Occipital lobe (tissue), 2 donors: ENCODE measurements around the gene HCFC2. TPM values are rescaled to one million over a fixed set of nuclear protein-coding genes. Genes with fewer than 3 reads are reported as not detected.
"Not testable (repeated sequence)": the region's sequence is repeated elsewhere in the genome, so short reads cannot be mapped to it uniquely, and the experiment has no call there.

Source experiments
- DNase-seq: peaks from one replicate; lab custom pipeline; 2025; lab: John Stamatoyannopoulos, UW
- total RNA-seq: library from RNA; depleted of rRNA; stranded (reverse); fragments of >200 nt; gene quantifications from one replicate; pipeline ENCODE4 v1.2.3, GENCODE V29; 2014

HCFC2 gene
- 84.4 TPM for total RNA-seq

DNA sequence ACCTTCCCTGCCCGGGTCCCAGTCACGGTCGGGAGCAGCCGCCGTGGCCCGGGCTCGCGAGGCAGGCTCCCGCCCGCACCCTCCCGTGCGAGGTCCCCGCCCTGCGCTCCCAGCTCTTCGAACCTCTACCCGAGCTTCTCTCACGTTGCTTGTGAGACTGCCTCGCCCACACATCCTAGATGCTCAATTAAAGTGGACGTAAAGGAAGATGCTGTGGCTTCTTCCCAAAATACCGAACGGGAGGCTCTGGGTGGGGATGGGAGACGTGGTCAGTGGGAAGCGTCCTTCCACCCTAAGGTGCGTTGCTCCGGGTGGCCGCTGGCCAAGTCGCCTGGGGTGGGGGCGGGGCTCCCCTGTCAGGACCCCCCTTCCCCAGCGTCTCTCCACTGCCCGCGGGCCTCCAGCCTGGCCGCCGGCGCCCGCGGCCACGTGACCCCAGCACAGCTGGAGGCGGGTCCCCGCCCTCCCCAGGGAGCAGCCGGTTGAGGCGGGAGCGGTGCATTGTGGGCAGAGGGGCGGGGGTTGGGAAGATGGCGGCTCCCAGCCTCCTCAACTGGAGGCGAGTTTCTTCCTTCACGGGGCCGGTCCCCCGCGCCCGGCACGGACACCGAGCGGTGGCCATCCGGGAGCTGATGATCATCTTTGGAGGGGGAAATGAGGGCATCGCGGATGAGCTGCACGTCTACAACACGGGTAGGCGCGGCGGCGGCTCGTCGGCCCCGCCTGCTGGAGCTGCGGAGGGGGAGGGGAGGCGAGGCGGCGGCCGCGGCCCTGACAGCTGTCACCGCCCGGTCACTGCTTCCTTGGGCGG, at the start of gene HCFC2:
Gene HCFC2 (plus strand): TSS at position 501 of the 811 bp plus-strand sequence. CDS start 30 bp downstream, at position 531.
- peak; percentile 85 for DNase-seq

GRCh38 chr12:104021862-104022261, 42.5 kb upstream of the HCFC2 start:
- DNase-seq: not testable (repeated sequence)

GRCh38 chr12:104022786-104023185, 41.5 kb upstream of the HCFC2 start:
- no peak for DNase-seq

GRCh38 chr12:104023710-104024109, 40.6 kb upstream of the HCFC2 start:
- no peak for DNase-seq

DNA sequence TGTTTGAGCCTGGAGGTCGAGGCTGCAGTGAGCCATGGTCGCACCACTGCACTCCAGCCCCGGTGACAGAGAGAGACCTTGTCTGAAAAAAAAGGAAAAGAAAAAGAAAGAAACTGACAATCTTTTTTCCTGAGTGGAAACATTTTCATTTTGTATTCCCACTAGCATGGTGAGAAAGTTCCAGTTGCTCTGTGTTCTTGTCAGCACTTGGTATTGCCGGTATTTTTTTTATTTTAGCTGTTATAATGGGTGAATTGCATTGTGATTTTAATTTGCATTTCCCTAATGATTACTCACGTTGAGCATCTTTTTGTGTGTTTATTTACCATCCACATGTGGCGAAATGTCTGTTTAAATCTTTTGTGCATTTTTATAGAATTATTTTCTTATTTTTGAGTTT, 40.0 kb upstream of the HCFC2 start:
- DNase-seq: no peak

- DNase-seq: no peak
Observed at GRCh38 chr12:104025771-104026170, 38.6 kb upstream of the HCFC2 start.

DNA sequence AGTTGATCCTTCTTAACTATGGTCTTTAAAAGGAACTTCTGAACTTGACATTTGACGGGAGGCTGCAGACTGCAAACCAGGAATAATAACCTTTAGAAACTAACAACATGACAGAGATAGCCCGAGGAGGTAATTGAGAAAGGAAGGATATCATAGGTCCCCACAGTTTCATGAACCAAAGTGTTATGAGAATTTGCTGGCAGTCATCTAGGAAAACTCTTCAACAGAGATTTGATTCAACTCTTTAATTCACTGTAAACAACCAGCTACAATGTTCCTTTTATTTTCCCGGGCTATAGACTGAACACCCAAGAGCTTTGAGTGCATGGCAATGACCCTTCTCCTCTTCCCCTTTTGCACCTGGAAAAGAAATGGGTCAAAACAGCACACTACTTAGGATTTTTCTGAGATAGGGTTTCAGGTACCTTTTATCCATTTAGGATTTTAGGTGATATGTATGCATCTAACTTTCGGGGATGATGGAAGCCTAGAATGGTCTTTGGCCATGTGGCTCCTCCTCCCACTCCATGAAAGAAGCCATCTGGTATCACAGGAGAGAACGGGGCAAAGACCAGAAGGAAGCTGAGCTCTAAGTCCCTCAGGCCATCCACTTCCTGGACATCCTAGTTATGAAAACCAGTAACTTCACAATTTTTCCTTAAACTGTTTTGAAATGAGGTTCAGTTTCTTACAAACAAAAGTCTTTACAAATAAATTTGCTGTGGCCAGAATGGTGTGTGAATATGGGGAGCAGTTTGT, 37.3 kb upstream of the HCFC2 start:
- no peak for DNase-seq

DNA sequence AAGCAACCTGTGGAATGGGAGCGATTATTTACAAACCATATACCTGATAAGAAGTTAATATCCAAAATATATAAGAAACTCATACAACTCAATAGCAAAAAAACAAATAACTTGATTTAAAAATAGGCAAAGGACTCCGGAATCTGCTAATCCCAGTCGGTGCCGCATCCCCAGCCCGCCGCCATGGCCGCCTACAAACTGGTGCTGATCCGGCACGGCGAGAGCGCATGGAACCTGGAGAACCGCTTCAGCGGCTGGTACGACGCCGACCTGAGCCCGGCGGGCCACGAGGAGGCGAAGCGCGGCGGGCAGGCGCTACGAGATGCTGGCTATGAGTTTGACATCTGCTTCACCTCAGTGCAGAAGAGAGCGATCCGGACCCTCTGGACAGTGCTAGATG, 33.7 kb upstream of the HCFC2 start:
- not testable (repeated sequence) for DNase-seq

DNA sequence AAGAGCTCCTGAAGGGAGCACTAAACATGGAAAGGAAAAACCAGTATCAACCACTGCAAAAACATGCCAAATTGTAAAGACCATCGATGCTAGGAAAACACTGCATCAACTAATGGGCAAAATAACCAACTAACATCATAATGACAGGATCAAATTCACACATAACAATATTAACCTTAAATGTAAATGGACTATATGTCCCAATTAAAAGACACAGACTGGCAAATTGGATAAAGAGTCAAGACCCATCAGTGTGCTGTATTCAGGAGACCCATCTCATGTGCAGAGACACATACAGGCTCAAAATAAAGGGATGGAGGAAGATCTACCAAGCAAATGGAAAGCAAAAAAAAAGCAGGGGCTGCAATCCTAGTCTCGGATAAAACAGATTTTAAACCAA, 28.2 kb upstream of the HCFC2 start:
- DNase-seq: not testable (repeated sequence)

DNA sequence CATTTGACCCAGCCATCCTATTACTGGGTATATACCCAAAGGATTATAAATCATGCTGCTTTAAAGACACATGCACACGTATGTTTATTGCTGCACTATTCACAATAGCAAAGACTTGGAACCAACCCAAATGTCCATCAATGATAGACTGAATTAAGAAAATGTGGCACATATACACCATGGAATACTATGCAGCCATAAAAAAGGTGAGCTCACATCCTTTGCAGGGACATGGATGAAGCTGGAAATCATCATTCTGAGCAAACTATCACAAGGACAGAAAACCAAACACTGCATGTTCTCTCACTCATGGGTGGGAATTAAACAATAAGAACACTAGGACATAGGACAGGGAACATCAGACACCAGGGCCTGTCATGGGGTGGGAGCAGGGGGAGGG, 24.6 kb upstream of the HCFC2 start:
- DNase-seq: not testable (repeated sequence)

DNA sequence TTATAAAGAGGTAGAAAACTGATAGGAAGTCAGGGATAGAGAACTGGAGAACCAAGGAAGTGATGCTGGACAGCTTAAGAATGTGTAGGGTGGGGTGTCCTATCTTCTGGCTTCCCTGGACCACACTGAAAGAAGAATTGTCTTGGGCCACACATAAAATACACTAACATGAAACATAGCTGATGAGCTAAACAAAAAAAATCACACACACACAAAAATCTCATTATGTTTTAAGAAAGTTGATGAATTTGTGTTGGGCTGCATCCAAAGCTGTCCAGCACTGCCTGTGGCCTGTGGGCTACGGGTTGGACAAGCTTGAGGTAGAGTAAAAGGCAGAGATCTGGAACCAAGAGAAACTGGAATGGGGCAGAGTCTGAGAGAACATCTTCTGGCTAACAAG, 21.8 kb upstream of the HCFC2 start:
- no peak for DNase-seq

- no peak for DNase-seq
Observed at GRCh38 chr12:104044158-104044557, 20.2 kb upstream of the HCFC2 start.

DNA sequence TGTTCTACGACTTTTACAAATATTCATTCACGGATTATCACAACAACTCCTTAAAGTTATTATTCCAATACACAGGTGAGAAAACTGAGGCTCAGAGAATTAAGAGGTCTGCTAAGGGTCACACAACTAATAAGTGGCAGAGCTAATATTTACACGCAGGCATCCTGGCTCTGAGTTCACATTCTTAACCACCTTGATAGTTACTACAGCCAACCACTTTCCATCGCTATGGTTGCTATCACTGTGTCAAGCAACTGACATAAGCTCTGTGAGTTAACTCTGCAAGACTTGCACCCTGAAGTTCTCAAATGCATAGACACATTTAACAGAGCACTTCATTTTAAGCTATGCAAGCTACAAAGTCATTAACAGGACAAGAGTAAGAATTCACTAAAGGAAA, 18.0 kb upstream of the HCFC2 start:
- no peak for DNase-seq

DNA sequence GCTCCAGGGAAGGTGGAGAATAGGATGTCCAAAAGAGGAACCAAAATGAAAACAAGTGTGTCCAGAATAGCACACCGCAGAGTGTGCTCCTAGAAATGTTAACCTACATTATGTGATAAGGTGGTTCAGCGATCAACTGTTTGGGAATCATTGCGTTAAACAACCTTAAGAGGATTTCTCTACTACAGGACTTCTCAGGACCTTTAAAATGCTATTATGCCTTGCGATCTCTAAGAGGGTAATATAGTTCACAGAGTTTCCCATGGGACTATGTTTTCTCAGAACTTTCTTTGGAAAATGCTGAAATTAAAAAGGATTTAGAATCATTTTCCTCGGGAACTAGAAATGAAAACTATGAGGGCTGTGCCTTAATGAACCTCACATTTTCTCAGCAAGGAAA, 16.2 kb upstream of the HCFC2 start:
- no peak for DNase-seq

DNA sequence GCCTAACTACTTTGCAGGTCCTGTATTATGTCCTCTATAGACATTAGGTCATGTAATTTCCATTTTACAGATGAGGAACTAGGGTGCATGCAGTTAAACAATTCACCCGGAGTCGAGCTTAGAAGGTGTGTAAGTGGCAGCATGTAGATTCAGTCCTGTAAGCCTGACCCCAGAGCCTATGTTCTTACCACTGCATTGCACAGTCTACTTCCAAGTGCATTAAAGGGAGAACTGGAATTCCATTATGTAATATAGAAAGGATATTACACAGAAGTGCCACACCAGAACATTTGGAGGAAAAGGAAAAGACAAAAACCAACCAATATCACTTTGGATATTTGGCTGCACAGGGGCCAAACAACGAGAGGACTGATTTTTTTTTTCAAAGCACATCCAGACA, 15.5 kb upstream of the HCFC2 start:
- DNase-seq: no peak

GRCh38 chr12:104049278-104049902, 14.9 kb upstream of the HCFC2 start:
- no peak for DNase-seq

DNA sequence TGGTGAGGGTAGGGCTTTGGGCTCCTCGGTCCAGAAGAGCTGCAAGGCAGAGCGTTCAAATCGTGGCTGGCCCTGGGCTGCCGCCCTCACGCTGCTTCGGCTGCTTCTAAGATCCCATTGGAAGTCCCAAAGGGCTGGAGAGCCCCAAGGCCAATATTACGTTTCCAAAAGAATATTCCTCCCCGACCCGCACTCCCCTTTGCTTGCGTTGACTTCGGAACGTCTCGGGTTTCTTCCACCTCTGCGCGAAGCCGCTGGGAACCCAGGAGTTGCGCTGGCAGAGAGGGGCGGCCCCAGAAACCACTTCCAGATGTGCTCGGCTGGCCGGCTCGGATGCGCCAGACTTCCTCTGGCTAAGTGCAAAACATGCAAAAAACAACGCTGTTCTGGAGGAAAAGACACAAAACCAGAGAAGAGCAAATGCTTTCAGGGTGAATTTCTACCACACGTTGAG, 14.4 kb upstream of the HCFC2 start, which contains the start of gene GLT8D2:
Gene GLT8D2 (minus strand): TSS at position 285 of the 454 bp plus-strand sequence. CDS start 30,539 bp downstream, outside the sequence.
- DNase-seq: no peak

- no peak for DNase-seq
Observed at GRCh38 chr12:104050436-104050835, 13.9 kb upstream of the HCFC2 start.

DNA sequence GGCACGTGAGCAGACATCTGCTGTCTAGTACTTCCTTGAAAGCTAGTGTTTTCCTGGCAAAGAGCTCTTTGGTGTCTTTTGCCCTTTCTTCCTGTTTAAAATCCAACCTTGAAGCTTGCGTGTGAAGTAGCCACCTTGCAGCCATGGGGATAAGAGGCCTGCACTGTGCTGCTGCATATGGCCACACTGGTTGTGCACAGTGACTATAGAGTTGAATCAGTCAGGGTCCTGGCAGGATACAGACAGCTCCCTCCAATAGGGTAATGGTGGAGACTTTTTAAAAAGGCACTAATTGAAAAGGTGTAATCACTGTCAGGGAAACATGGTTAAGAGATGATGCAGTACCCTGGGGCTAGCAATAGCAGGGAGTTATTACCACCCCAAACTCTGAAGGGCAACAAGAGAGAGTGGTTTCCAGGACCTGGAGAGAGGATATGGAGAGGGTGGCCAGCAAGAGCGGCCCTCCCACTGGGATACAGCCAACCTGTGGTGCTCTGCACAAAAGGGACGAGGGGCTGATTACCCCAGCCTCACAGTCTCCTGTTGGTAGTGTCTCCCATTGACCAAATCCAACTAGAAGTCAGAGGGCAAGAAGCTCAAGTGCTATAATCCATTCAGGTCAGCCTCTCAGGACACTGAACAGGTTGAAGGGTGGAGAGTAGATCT, 9.5 kb upstream of the HCFC2 start:
- no peak for DNase-seq

DNA sequence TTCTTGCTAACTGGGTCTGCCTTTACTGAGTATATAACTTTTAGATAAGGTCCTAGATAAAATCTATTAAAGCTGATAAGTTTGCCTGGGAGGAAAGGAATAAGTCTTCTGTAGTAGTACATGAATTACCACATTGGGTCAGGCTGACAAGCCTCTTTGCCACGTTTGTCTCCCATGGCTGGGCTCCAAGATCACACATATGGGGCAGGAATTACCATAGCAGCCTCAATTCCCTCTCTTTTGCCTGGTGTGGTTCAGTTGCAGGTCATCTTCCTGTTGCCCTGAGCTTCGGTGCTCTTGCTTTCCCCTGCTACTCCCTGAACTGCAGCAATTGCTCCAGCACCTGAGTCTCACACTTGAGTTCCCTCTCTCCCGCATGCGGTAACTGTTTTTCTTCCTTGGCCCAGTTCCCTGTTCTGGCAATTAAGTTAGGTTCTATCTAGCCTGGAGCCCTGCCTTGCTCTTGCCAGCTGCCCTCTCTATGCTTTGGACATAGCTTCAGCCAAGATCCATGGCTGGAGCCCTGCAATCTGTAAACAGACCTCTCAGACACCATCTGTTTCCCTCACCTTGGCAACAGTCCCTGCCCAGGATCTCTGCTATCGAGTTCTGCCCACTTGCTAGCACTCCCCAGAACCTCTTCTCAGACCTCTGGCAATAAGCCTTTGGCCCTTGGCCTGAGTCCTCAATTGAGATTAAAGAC, 8.5 kb upstream of the HCFC2 start:
- no peak for DNase-seq

DNA sequence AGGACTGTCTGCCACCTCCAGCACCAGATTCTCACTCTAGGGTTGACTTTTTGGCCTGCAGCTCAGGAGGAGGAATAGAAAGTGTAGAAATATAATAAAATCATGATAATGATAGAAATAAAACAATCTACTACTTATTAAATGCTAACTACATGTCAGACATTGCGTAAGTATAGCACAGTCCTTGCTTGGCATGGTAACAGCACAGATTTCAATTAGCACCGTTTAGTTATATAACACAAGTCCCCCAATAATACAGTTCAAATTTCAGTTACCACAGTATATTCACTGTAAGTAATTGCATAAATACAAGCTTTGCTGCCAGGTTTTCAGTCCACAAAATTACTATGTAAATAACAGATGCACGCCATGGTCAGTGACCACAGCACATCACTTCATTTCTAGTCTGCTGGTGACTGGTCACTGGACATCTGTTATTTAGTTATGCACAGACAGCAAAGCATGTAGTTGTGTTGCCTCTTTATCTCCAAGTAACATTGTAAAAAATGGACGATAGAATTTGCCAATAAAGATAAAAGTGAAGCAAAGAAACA, 7.8 kb upstream of the HCFC2 start:
- DNase-seq: no peak
